HepG2 (cell line): ENCODE results near the gene ZNF382. TPM values are rescaled to one million over a fixed set of nuclear protein-coding genes. Genes with fewer than 3 reads are reported as not detected.
A peak's percentile ranks its signal among the peaks of the same experiment; 100 is the strongest.

Experiments used
- ADNP ChIP-seq: sonication (generic); formaldehyde crosslinking; IDR thresholded peaks from 2 replicates; pipeline ENCODE4 v1.4.0; 2020; ENCODE audit warnings: missing genetic modification reagents
- ARID5B ChIP-seq: IDR thresholded peaks from 2 replicates; pipeline ENCODE4 v1.4.0; 2020; ENCODE audit warnings: mild to moderate bottlenecking, missing genetic modification reagents
- FOXK2 ChIP-seq: fragments of 450-650 bp; IDR thresholded peaks from 2 replicates; pipeline ENCODE4 v1.6.1; 2016
- JARID2 ChIP-seq: sonication (generic); formaldehyde crosslinking; IDR thresholded peaks from 2 replicates; pipeline ENCODE4 v1.8.1; 2023; ENCODE audit warnings: missing genetic modification reagents, inconsistent platforms; ENCODE audit not compliant: insufficient replicate concordance
- MYNN ChIP-seq: sonication (generic); formaldehyde crosslinking; IDR thresholded peaks from 2 replicates; pipeline ENCODE4 v1.4.0; 2020; ENCODE audit warnings: mild to moderate bottlenecking, low read depth, missing genetic modification reagents
- PHF21A ChIP-seq: sonication (generic); formaldehyde crosslinking; IDR thresholded peaks from 2 replicates; pipeline ENCODE4 v1.5.0; 2020; ENCODE audit warnings: mild to moderate bottlenecking, missing genetic modification reagents
- RARA ChIP-seq: IDR thresholded peaks from 2 replicates; pipeline ENCODE4 v1.6.1; 2016; ENCODE audit warnings: missing genetic modification reagents, missing compliant biosample characterization
- REL ChIP-seq: sonication (generic); formaldehyde crosslinking; conservative IDR thresholded peaks from 2 replicates; pipeline ENCODE4 v1.8.0; 2022; ENCODE audit warnings: mild to moderate bottlenecking, missing genetic modification reagents, moderate library complexity
- TFAP4 ChIP-seq: sonication (generic); IDR thresholded peaks from 2 replicates; pipeline ENCODE4 v1.6.1; 2016; ENCODE audit warnings: low read depth, borderline replicate concordance
- TSC22D2 ChIP-seq: sonication (generic); formaldehyde crosslinking; IDR thresholded peaks from 2 replicates; pipeline ENCODE4 v1.5.1; 2020; ENCODE audit warnings: missing genetic modification reagents, mild to moderate bottlenecking, borderline replicate concordance
- ZFP90 ChIP-seq: sonication (generic); formaldehyde crosslinking; IDR thresholded peaks from 2 replicates; pipeline ENCODE4 v1.8.0; 2022; ENCODE audit warnings: missing genetic modification reagents, mild to moderate bottlenecking, inconsistent platforms, borderline replicate concordance
- ZNF230 ChIP-seq: sonication (generic); formaldehyde crosslinking; IDR thresholded peaks from 2 replicates; pipeline ENCODE4 v1.4.0; 2020; ENCODE audit warnings: mild to moderate bottlenecking, missing genetic modification reagents
- ZNF292 ChIP-seq: sonication (generic); formaldehyde crosslinking; IDR thresholded peaks from 2 replicates; pipeline ENCODE4 v1.8.1; 2022; ENCODE audit warnings: mild to moderate bottlenecking, low read depth, missing genetic modification reagents, borderline replicate concordance
- ZNF451 ChIP-seq: sonication (generic); formaldehyde crosslinking; IDR thresholded peaks from 2 replicates; pipeline ENCODE4 v1.5.0; 2020; ENCODE audit warnings: mild to moderate bottlenecking, missing genetic modification reagents
- ZNF678 ChIP-seq: sonication (generic); formaldehyde crosslinking; IDR thresholded peaks from 2 replicates; pipeline ENCODE4 v1.4.0; 2020; ENCODE audit warnings: mild to moderate bottlenecking, missing genetic modification reagents
- ZNF747 ChIP-seq: sonication (generic); formaldehyde crosslinking; IDR thresholded peaks from 2 replicates; pipeline ENCODE4 v1.8.1; 2023; ENCODE audit warnings: missing genetic modification reagents, mild to moderate bottlenecking, borderline replicate concordance
- polyA plus RNA-seq, 8 experiments: library from polyadenylated mRNA; depleted of rRNA in 3 of 8; stranded (reverse) in 7 of 8; unstranded in 1 of 8; fragments of >200 nt; fragmentation: Illumina TruSeq in 4 of 8; extraction: Trizol in 4 of 8; gene quantifications; 2 replicates each; pipeline versions ENCODE4 v1.2.1 to v1.2.3, GENCODE V29; 2011 to 2016; ENCODE audit warnings: low read depth in 4 of 8, missing spikeins in 1 of 8, mixed read lengths in 1 of 8; ENCODE audit not compliant: insufficient read depth in 1 of 8
- total RNA-seq, 5 experiments: library from RNA; depleted of rRNA; stranded (reverse); fragments of >200 nt; fragmentation: Illumina TruSeq; extraction: Trizol; gene quantifications; 2 replicates each; pipeline ENCODE4 v1.2.3, GENCODE V29; 2016; ENCODE audit warnings: low read depth in 1 of 5
- TF ChIP-seq, protein P1 (sequence below): sonication (generic); formaldehyde crosslinking; IDR thresholded peaks from 2 replicates; pipeline ENCODE4 v1.4.0; 2020; ENCODE audit warnings: missing genetic modification reagents
- TF ChIP-seq, protein P2 (sequence below): sonication (generic); formaldehyde crosslinking; IDR thresholded peaks from 2 replicates; pipeline ENCODE4 v1.5.0; 2020; ENCODE audit warnings: mild to moderate bottlenecking, missing genetic modification reagents

Gene ZNF382
- total and polyA plus RNA-seq, 2 of the 13 experiments (the other 11 are each of a cell fraction or from before 2014, with no cell fraction given) = 2.3 to 6.8 TPM

- TF ChIP-seq ARID5B (CRISPR knock-in tag) (no peak), TSC22D2 (CRISPR knock-in tag) (no peak), JARID2 (CRISPR knock-in tag) (no peak), PHF21A (CRISPR knock-in tag) (peak; percentile 66), ADNP (no peak), ZNF292 (no peak), REL (no peak), MYNN (no peak), ZFP90 (CRISPR knock-in tag) (0 out of 2 replicates have a peak, but pooled peaks have one; percentile 67), ZNF678 (CRISPR knock-in tag) (no peak), TFAP4 (no peak; the same call in 1 of the 2 replicates), RARA (CRISPR knock-in tag) (no peak), ZNF747 (CRISPR knock-in tag) (no peak), ZNF451 (CRISPR knock-in tag) (no peak), ZNF230 (CRISPR knock-in tag) (no peak), FOXK2 (no peak)
- TF ChIP-seq, protein P1, sequence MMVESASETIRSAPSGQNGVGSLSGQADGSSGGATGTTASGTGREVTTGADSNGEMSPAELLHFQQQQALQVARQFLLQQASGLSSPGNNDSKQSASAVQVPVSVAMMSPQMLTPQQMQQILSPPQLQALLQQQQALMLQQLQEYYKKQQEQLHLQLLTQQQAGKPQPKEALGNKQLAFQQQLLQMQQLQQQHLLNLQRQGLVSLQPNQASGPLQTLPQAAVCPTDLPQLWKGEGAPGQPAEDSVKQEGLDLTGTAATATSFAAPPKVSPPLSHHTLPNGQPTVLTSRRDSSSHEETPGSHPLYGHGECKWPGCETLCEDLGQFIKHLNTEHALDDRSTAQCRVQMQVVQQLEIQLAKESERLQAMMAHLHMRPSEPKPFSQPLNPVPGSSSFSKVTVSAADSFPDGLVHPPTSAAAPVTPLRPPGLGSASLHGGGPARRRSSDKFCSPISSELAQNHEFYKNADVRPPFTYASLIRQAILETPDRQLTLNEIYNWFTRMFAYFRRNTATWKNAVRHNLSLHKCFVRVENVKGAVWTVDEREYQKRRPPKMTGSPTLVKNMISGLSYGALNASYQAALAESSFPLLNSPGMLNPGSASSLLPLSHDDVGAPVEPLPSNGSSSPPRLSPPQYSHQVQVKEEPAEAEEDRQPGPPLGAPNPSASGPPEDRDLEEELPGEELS (CRISPR knock-in tag) = no peak; the same call in 1 of the 2 replicates
- TF ChIP-seq, protein P2, sequence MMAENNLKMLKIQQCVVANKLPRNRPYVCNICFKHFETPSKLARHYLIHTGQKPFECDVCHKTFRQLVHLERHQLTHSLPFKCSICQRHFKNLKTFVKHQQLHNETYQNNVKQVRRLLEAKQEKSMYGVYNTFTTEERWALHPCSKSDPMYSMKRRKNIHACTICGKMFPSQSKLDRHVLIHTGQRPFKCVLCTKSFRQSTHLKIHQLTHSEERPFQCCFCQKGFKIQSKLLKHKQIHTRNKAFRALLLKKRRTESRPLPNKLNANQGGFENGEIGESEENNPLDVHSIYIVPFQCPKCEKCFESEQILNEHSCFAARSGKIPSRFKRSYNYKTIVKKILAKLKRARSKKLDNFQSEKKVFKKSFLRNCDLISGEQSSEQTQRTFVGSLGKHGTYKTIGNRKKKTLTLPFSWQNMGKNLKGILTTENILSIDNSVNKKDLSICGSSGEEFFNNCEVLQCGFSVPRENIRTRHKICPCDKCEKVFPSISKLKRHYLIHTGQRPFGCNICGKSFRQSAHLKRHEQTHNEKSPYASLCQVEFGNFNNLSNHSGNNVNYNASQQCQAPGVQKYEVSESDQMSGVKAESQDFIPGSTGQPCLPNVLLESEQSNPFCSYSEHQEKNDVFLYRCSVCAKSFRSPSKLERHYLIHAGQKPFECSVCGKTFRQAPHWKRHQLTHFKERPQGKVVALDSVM = no peak
Measured at GRCh38 chr19:36604656-36605100, 435 bp upstream of the ZNF382 start (continued).
